HT-29 (cell line): ENCODE data around the gene APOD. TPM values are rescaled to one million over a fixed set of nuclear protein-coding genes. Genes with fewer than 3 reads are reported as not detected.
"Not testable (repeated sequence)": the region's sequence is repeated elsewhere in the genome, so short reads cannot be mapped to it uniquely, and the experiment has no call there.

Source experiments
- DNase-seq: peaks from one replicate; pipeline ENCODE4 v3.0.0-alpha.2; 2015; ENCODE audit warnings: low spot score
- total RNA-seq: library from RNA; depleted of rRNA; stranded (reverse); fragments of >200 nt; shearing (Covaris generic); gene quantifications from 2 replicates; pipeline ENCODE4 v1.2.3, GENCODE V29; 2014; rRNA removed

APOD gene
- 0.58 and 0.91 TPM in 2 replicates for total RNA-seq

DNA sequence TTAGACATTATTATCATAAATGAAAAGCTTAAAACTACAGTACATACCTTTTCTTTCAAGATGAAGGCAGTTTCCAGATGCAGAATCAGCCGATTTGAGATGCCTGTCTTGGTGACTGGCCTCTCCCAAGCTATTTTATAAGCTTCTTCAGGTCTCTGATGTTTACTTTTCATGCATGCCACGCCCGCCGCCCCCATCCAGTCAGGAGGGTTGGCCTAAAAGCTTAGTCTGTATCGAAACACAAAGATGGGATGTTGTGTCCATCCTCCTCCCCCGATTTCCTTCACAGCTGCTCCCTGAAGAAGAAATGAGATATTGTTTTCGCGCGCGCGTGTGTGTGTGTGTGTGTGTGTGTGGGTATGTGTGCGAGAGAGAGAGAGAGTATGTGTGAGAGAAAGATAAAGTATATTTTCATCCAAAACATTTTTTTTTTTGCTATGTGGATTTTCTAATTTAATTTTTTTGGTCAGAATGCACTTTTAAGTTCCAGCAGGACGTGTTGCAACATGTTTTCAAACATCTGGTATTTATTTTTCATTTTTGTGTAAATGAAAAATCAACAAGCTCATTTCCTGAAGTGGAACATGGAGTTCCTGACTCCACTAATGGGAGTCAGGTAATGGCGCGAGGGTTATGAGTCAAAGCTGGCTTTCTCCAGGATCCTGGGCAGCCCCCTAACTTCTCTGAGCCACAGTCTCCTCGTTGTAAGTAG, at the start of gene APOD:
Gene APOD (minus strand): TSS at position 110 of the 712 bp plus-strand sequence. CDS start 4,479 bp downstream, outside the sequence.
- DNase-seq: peak; percentile 33

DNA sequence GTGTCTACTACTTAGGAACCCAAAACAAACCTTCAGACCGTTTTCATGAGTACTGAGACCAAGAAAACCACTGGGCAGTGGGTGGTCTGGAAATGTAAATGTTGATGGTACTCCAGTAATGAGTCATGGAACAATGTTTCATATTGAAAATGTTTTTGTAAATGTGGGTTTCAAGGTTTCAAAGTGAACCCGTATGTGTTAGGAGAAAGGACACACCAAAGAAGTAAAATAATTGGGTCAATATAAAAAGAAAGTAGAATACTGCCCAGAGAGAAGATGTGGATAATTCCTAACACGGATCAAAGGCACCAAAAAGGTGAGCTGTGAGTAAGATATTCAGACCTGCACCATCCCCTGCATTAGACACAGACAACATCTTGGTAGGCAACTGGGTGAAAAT, 49.6 kb upstream of the APOD start:
- DNase-seq: not testable (repeated sequence)

DNA sequence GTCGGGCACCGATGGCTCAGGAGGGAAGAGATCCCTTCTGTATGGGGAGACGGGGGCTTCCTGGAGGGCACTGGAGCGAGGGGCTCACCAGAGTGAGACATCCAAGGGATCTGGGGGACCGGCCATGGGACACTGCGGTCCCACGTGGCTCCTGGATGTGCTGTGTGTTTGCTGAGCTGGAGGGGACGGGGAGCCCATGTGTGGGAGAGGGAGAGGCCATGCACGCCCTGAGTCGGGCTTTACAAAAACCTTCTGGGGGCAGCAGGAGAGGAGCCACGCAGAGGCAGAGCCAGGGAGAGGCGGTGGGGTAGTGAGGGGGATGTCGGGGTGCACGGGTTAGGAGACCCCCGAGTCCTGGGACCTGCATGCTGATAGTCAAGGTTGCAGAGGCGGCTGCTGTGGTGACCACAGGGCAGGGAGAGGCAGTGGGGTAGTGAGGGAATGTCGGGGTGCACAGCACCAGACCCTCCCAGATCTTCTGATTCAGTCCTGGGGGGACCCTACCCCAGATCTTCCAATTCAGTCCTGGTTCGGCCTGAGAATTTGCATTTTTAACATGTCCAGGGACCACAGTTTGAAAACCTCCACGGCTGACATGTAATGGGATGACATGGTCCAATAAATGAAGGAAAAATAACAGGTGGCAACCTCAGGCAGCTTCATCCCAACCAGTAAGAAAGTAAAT, 48.9 kb upstream of the APOD start:
- DNase-seq: not testable (repeated sequence)

DNA sequence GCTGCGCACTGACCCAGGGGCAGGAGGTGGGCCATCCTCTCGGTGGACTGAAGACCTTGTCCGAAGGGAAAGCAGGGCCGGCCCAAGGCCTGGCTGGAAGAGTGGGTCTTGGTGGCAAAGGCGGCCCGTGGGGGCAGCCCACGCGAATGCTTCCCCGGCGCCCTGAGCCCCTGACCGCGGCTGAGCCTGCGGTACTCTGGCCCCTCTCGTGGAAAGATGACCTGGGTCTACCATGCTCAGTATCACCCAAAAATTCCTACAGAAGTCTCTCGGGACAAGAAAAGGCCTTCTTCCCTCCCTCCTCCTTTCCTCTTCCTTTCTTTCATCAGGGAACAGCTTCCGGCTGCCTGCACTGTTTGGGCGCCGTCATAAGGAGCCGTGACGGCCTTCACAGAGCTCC, 48.3 kb upstream of the APOD start:
- not testable (repeated sequence) for DNase-seq

DNA sequence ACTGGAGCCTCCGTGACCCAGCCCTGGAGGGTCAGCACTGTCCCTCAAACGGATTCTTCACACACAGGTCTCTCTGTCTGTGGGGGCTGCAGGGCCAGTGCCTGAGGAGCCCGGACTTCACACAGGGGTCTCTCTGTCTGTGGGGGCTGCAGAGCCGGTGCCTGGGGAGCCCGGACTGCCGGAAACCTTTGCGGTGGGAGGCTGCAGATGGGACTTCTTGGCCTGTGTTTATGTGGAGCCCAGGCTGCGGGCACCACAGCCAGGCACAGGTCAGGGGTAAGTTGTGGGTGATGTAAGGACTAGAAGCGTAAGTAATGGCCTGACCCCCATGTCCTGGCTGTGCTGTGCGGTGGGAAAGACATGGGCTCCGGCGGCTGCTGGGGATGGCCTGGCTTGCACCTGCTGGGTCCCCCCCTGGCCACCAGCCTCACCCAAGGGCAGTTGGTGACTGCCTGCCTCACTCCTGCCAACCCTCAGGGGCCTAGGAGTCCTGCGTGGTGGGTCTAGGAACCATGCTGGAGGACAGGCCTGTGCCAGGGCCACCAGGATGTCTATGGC, 47.3 kb upstream of the APOD start:
- DNase-seq: not testable (repeated sequence)

DNA sequence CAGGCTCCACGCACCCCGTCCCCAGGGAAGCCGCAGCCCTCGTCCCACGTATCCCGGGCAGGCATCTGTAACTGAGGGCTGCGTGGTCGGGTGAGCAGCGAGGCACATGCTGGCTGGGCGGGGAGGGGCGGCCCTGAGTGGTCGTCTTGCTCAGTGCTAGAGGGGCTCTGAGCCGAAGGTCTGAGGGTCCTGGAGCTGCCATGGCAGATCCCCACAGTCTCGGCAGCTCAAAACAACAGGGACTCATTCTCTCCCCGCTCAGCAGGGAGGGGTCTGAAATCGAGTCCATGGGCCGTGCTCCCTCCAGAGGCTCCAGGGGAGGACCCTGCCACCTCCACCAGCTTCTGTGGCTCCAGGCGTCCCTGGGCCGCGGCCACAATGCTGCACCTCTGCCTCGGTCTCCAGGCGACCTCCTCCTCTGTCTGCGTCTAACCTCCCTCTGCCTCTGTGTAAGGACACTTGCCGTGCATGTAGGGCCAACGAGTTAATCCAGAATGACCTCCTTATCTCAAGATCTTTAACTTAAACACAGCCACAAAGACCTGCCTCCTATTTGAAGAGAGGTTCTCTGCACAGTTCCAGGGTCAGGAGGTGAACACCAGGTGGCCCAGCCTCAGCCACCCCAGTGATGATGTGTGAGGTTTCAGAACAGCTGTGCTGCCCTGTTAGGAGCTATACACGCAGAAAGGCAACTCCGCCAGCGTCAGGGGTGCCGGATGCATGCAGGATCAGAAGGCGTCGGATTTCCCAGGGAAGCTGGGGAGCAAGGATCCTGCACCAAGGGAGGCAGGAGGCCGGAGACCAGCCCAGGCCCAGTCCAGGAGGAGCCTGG, 46.6 kb upstream of the APOD start:
- DNase-seq: not testable (repeated sequence)

DNA sequence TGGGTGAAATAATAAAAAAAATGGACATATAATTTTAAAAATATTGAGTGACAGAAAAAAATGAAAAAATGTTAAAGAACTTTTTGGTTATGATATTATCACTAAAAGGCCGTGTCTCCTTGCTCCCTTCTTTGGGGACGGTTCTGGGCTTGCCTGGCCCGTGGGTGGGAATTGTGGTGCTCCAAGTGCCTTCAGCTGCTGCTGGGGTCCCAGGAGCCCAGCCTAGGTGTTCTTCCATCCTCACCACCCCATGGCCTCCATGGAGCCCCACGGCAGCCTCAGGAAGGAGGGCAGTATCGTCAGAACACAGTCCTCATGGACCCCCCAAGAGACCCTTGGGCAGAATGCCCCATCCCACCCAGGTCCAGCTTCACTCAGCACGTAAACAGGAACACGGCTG, 45.9 kb upstream of the APOD start:
- not testable (repeated sequence) for DNase-seq

DNA sequence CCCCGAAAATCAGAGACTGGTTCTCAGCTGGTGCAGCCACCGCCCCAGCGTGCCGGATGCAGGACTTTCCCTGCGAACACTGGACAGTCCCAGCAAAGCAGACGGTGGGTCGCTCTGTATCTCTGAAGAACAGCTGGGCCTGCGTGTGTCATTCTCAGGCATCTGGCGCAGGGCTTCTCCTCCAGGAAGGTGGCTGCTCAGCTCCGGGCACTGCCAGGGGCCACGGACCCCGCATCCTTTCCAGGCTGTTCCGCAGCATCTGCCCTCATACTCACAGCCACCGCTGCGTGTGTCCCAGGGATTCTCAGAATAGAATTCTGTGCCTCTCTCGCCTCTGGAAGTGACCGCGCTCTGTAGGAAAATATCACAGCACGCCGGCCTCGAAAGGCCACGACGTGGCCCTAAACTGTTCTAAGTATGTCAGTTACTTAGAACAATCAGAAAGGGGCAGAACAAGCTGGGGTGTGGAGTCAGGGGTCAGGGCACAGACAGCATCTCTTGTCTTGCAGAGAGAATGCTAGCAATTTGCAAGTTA, 44.7 kb upstream of the APOD start:
- DNase-seq: not testable (repeated sequence)

DNA sequence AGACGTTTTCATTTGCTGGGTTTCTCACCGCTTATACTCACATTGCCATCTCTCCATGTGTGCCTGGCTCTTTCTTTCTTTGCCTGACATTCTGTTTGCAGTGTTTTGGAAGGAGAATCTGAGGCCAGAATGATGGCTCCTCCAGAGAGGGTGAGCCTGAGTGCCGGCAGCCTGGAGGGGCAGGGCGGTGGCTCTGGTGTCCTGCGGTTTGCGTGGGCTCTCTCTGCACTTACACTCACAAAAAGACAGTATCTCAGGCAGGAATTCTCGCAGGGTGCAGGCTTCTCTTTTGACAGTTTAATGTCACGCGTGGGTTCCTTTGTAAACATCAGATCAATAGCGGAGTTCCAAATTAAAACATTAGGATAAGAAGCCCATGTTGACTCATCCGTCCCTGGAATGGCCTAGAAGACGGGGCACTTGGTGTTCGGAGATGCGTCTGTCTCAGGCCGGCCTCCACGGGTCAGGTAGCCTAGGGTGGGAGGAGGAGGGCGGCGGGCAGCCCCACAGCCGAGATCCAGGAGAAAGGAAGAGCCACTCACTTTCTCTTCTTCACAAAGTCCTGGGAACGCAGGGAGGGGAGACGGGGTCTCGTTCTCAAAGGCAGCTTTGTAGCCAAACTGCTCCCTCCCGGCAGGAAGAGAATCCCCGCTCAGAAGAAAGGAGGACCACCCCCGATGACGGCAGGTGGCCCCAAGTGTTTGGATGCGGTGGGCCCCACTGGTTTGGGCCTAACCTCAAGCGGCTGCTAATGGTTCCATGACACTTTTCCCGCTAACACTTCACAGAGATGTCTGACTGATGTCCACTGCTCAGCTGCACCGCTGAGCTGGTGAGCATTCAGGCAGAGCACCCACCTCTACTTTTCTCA, 44.0 kb upstream of the APOD start:
- DNase-seq: not testable (repeated sequence)

DNA sequence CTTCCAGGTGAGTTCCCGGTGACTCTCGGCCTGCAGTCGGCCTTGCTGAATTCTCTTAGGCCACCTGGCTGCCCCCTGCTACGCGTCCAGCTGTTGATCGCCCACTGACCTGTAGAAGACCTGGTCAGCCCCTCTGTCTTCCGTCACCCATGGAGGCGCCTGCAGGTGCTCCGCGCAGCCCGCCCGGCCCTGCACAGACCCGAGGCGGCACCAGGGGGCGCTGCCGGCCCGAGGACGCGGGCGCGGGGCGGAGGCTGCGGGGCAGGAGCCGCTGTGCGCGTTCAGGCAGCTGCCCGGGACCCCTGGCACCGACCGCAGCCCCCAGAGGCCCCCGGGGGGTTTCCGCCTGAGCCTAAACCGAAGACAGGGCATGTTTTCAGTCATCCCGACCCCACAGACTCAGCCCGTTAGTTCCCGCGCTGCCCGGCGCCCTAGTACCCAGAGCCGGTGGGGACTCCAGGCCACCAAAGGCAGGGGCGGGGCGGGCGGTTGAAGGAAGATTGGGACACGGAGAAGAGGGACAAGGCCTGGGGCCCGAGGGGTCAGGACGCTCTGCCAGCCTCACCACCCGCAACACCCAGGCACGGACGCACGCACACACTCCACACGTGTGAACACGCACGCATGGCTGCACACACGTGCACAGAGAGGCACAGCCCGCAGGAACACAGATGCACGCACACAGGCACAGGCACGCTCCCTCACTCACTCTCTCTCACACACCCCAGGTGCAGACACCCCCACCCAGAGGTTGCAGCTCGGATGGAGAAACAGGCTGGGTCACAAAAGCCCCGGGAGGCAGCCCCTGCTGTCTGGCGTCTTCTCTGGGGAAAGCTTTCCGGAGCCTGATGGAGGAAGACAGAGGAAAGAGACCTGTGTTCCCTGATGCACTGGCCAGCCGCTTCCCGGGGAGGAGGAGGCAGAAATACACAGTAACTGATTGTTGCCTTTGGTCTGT, 41.1 kb upstream of the APOD start:
- not testable (repeated sequence) for DNase-seq

DNA sequence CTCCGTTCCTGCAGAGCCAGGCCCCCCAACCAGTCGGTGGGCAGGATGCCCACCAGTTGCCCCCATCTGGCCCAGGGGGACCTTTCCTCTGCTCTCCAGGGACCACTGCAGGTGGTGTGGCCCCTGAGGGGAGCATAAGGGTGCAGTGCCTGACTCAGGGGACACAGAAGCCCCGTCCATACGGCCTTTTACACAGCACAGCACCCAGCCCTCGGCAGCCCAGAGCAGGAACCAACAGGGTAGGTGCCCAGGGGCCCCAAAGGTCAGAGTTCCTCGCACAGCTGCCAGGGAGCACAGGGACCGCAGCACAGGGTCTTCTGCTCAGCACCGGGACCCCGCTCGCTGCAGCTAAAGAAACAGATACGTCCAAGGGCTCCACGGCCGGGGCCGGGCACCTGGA, 40.4 kb upstream of the APOD start:
- not testable (repeated sequence) for DNase-seq

DNA sequence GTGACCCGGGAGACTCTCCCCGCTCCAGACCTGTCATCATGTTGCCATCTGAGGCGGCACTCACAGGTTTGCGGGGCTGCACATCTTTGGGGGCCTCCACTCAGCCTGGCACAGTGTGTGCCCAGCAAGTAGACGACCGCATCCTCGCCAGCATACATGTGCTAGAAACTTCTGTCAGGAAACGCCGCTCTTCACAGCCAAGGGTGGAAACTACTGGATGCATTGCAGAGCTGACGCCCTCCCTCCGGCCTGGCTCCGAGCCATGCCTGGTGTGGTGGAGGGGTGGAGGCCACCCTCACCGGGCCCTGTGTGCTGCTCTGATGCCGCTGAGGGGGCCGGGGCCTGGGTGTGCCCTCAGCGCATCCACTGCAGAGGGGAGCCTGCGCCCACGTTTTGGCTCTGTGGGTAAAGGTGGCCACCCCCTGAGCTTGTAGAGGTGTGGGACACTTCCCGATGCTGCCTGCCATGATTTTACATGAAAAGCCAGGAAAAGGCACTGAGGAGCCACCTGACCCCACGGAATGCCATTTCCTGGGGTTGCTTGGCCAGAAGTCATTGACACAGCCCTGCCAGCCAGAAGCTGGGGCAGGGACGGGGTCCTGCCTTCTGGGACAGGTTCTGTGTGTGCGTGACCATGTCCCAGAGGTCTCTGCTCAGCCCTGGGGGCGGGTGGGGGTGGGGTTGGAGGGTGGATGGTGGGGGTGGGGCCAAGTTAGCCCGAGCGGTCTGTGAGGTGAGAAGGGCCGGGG, 39.7 kb upstream of the APOD start:
- DNase-seq: not testable (repeated sequence)

DNA sequence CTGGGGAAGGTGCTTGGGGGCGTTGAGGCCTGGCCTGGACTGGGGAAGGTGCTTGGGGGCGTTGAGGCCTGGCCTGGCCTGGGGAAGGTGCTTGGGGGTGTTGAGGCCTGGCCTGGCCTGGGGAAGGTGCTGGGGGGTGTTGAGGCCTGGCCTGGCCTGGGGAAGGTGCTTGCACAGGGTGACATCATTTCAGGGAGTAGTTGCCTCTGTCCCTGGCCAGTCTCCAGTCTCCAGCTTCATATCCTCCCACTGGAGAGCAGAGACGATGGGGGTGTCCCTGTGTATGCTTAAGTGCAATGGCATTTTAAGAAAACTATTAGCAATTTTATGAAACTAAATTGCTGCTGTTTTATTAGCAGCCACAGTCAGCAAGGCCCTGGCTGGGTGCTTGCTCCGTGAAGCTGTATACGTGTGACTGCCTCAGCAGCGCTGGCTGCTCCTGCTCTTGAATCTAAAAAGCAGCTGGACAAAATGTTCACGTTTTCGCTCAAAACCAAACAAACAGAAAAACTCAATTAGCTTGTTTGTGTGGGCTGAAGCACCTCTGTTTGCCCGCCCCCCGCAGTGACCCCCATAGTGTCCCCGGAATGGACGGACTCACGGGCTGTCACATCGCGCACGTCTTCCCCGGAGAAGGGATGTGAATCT, 38.9 kb upstream of the APOD start:
- not testable (repeated sequence) for DNase-seq

DNA sequence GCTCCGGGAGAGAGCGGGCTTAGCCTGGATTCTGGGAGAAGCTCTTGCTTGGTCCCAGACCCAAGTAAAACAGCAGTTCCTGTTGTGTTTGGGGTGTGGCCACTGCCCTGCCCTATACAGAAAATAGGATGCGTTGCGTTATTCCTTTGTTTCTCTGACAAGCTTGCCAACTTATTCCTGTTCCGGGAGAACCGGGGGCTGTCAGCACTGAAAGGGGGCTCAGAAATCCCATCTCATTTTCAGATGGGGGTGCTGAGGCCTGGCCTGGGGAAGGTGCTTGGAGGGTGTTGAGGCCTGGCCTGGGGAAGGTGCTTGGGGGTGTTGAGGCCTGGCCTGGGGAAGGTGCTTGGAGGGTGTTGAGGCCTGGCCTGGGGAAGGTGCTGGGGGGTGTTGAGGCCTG, 38.3 kb upstream of the APOD start:
- not testable (repeated sequence) for DNase-seq

DNA sequence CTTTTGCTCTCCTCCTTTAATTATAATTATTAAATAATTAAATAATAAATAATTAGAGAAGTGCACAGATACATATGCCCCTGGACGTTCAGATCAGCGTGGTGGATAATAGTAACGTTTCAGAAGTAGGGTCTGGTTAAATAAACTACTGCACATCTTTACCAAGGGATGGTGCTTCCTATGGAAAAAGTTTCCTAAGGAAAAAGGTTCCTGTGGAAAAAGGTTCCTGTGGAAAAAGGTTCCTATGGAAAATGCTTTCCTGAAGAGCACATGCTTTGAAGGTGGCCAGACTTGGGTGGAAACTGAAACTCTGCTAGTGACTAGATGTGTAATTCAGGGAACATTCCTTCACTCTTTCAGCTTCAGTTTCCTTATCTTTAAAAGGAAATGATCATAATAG, 37.4 kb upstream of the APOD start:
- not testable (repeated sequence) for DNase-seq

DNA sequence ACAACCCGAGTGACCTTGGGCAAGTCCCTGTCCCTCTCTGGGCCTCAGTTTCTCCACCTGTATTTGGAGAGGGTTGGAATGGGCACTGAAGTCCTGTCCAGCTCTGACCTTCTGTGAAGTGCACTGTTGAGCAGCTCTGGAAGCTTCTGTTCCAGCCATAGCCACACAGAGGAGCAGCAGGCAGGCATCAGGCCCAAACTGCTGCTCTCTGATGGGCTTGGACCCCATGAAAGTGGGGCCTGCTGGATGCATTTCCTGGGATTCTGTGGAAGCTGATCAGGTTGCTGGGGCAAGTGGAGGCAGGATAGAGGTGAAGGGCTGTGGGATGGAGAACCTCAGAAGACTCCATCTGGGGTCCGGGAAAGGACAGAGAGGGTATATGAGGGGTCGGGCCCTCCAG, 36.7 kb upstream of the APOD start:
- not testable (repeated sequence) for DNase-seq

DNA sequence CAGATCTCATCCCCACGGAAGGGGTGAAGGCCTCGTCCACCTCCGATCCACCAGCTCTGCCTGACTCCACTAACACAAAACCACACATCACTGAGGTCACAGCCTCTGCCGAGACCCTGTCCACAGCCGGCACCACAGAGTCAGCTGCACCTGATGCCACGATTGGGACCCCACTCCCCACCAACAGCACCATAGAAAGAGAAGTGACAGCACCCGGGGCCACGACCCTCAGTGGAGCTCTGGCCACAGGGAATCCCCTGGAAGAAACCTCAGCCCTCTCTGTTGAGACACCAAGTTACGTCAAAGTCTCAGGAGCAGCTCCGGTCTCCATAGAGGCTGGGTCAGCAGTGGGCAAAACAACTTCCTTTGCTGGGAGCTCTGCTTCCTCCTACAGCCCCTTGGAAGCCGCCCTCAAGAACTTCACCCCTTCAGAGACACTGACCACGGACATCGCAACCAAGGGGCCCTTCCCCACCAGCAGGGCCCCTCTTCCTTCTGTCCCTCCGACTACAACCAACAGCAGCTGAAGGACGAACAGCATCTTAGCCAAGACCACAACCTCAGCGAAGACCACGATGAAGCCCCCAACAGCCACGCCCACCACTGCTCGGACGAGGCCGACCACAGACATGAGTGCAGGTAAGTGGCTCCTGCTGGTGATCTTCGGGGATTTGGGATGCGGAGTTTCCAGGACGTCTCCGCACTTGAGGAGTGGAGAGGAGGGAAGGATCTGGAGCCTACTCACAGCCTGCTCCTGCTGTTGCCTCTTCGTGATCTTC, 36.0 kb upstream of the APOD start:
- DNase-seq: not testable (repeated sequence)
